Suprapubic skin (tissue), 4 donors: ENCODE results near the gene PIWIL1. TPM values are rescaled to one million over a fixed set of nuclear protein-coding genes. Genes with fewer than 3 reads are reported as not detected.

ENCODE experiments used
- DNase-seq, 2 donors: peaks; one replicate each; pipeline ENCODE4 v3.0.0-alpha.2; 2019; ENCODE audit warnings: low spot score in 2 of 2
- H3K27ac ChIP-seq: fragments of 200-600 bp; sonication (generic); one replicate; pipeline ENCODE4 v1.5.1; 2019
- H3K27me3 ChIP-seq: fragments of 200-600 bp; sonication (generic); one replicate; pipeline ENCODE4 v1.5.1; 2019
- H3K36me3 ChIP-seq: fragments of 200-600 bp; sonication (generic); one replicate; pipeline ENCODE4 v1.5.1; 2019
- H3K4me1 ChIP-seq: fragments of 200-600 bp; sonication (generic); one replicate; pipeline ENCODE4 v1.5.1; 2019
- H3K4me3 ChIP-seq: fragments of 200-600 bp; sonication (generic); one replicate; pipeline ENCODE4 v1.5.1; 2019; ENCODE audit warnings: mild to moderate bottlenecking
- H3K9me3 ChIP-seq: fragments of 200-600 bp; sonication (generic); one replicate; pipeline ENCODE4 v1.5.1; 2019
- CTCF ChIP-seq, 2 donors: fragments of 200-600 bp in 1 of 2; fragments of 450-650 bp in 1 of 2; sonication (generic) in 1 of 2; IDR thresholded peaks; one replicate each; pipeline ENCODE4 v1.5.1; 2016 to 2019; ENCODE audit warnings: antibody characterized with exemption in 2 of 2, mild to moderate bottlenecking in 1 of 2, moderate library complexity in 1 of 2
- EP300 ChIP-seq: sonication (generic); formaldehyde crosslinking; IDR thresholded peaks from one replicate; pipeline ENCODE4 v1.6.1; 2017; ENCODE audit warnings: antibody characterized with exemption
- POLR2A ChIP-seq, 2 donors: fragments of 450-650 bp; IDR thresholded peaks; one replicate each; pipeline ENCODE4 v1.6.1; 2017; ENCODE audit warnings: antibody characterized with exemption in 2 of 2, mild to moderate bottlenecking in 2 of 2, moderate library complexity in 2 of 2
- POLR2AphosphoS5 ChIP-seq, 3 donors: sonication (generic); formaldehyde crosslinking; IDR thresholded peaks; one replicate each; pipeline ENCODE4 v1.6.1; 2017; ENCODE audit warnings: antibody characterized with exemption in 3 of 3
- WGBS: methylation state at CpG from one replicate; pipeline ENCODE4 v1.1.5; 2018; 5-methylcytosine and 5-hydroxymethylcytosine counted together
- total RNA-seq, 4 donors: library from RNA; depleted of rRNA; stranded (reverse); fragments of >200 nt; gene quantifications; one replicate each; pipeline ENCODE4 v1.1.0, GENCODE V29; 2016

Gene PIWIL1
- total RNA-seq, 4 donors from 2014 or later: not detected

- Histone ChIP-seq H3K4me3 (no peak overlapping the region), H3K4me1 (no peaks in the 10 kb centered on the region), H3K9me3 (no peaks in the 10 kb centered on the region), H3K27ac (no peak overlapping the region), H3K36me3 (no peaks in the 10 kb centered on the region), H3K27me3 (no peaks in the 10 kb centered on the region)
- WGBS: 89% methylated on average over 12 of the region's 12 CpGs
- no peak for TF ChIP-seq EP300
- TF ChIP-seq POLR2A (IDR thresholded peaks at IDR 0.05): no peak
- TF ChIP-seq POLR2AphosphoS5 (IDR thresholded peaks at IDR 0.05): no peak
- TF ChIP-seq CTCF (IDR thresholded peaks at IDR 0.05): no peak
- DNase-seq: no peak
These were observed 60.6 kb downstream of the PIWIL1 start for GRCh38 chr12:130398100-130398848.

GRCh38 chr12:130401703-130402102, 64.0 kb downstream of the PIWIL1 start:
- Histone ChIP-seq H3K27ac (no peak overlapping the region), H3K4me1 (no peaks in the 10 kb centered on the region), H3K27me3 (no peaks in the 10 kb centered on the region), H3K36me3 (no peaks in the 10 kb centered on the region), H3K9me3 (no peaks in the 10 kb centered on the region), H3K4me3 (no peak overlapping the region)
- no peak for TF ChIP-seq POLR2A (IDR thresholded peaks at IDR 0.05)
- TF ChIP-seq POLR2AphosphoS5 (IDR thresholded peaks at IDR 0.05): no peak
- no peak for TF ChIP-seq CTCF (IDR thresholded peaks at IDR 0.05)
- no peak for TF ChIP-seq EP300
- 64% methylated on average over 6 of the region's 6 CpGs for WGBS
- DNase-seq: no peak

GRCh38 chr12:130405332-130405731, 67.6 kb downstream of the PIWIL1 start:
- H3K36me3 ChIP-seq: no peaks in the 10 kb centered on the region
- no peak for TF ChIP-seq POLR2A (IDR thresholded peaks at IDR 0.05)
- no peak for TF ChIP-seq EP300
- no peak for TF ChIP-seq POLR2AphosphoS5 (IDR thresholded peaks at IDR 0.05)
- no peak for TF ChIP-seq CTCF (IDR thresholded peaks at IDR 0.05)
- H3K9me3 ChIP-seq: no peaks in the 10 kb centered on the region
- no peak overlapping the region for H3K4me3 ChIP-seq
- no peak overlapping the region for H3K27ac ChIP-seq
- no peak for DNase-seq
- H3K27me3 ChIP-seq: no peaks in the 10 kb centered on the region
- no peaks in the 10 kb centered on the region for H3K4me1 ChIP-seq
- 66% methylated on average over 7 of the region's 7 CpGs for WGBS

GRCh38 chr12:130412384-130412783, 74.7 kb downstream of the PIWIL1 start:
- WGBS: 90% methylated on average over 8 of the region's 8 CpGs

More at GRCh38 chr12:130412384-130412783, 74.7 kb downstream of the PIWIL1 start:
- DNase-seq: no peak
- no peaks in the 10 kb centered on the region for H3K4me1 ChIP-seq
- no peaks in the 10 kb centered on the region for H3K27me3 ChIP-seq
- H3K27ac ChIP-seq: no peak overlapping the region
- no peaks in the 10 kb centered on the region for H3K9me3 ChIP-seq
- no peaks in the 10 kb centered on the region for H3K36me3 ChIP-seq
- no peak overlapping the region for H3K4me3 ChIP-seq
- no peak for TF ChIP-seq CTCF (IDR thresholded peaks at IDR 0.05)
- no peak for TF ChIP-seq POLR2A (IDR thresholded peaks at IDR 0.05)
- TF ChIP-seq EP300: no peak
- TF ChIP-seq POLR2AphosphoS5 (IDR thresholded peaks at IDR 0.05): no peak
